ENCODE measurements around the gene LEP.
"Not testable (repeated sequence)": the region's sequence is repeated elsewhere in the genome, so short reads cannot be mapped to it uniquely, and the experiment has no call there.

The LEP gene

DNA sequence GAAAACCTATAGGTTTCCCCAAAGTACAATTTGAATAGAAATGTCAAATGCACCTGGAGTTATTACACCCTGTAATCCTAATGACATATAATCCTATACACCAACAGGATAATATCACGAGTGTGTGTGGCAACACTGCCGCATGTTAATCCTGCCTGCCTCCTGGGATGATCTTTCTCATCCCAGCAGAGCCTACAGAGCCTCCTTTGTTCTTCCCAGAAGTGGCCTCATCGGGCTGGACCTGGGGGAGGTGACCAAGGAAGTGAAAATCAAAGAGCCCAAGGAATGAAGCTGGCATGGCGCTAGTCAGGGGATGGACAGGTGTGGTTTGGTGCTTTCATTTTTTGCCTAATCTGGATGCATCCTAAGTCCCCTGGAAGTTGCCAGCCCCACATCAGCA is 29.5 kb upstream of the LEP start:
- no peak for DNase-seq

DNA sequence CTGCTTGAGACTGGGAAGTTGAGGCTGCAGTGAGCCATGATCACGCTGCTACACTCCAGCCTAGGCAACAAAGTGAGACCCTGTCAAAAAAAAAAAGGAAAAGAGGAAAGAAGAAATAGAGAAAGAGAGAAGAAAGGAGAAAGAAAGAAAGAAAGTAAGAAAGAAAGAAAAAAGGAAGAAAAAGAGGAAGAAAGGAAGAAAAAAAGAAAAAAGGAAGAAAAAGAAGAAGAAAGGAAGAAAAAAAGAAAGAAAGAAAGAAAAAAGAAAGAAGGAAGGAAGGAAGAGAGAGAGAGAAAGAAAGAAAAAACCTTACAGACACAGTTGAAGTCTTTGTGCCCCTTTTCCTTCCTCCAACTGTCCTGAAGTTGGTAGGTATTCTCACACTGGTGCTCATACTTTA is 26.6 kb upstream of the LEP start:
- DNase-seq, result no peak

DNA sequence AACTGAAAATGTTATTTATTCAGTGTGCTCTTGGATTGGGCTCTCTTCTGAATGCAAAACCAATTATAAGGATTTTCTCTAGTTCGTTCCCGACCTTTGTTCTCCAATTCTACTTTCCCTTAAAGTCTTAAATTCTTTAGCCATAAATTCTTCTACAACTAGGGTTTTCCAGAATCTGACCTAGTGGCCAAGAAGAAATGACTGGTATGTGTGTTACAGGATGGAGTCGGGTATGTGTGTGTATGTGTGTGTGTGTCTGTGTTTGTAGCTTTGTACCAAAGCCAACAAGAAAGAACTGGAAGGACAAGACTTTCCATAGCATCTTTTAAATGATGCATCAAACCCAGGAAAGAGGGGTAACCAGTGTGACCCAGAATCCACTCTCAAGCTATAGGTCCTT is 25.8 kb upstream of the LEP start:
- no peak for DNase-seq

DNA sequence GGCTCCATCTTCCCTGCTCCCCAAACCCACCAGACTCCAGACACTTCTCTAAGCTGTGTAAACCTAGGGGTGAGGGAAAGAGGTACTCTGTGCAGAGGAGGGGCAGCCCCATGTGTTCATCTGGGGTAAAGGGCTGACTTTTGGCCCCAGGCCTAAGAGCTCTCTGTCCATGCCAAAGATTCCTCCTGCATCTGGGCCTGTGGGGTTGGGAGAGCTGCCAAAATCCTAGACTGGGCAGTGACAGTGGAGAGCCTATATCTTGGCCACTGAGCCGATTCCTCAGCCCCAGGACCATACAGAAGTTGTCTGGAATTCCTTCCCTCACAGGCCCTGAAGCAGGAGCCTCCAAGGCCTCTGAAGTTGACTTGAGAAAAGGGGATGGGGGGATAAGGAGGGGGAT is 25.3 kb upstream of the LEP start:
- no peak for DNase-seq

DNA sequence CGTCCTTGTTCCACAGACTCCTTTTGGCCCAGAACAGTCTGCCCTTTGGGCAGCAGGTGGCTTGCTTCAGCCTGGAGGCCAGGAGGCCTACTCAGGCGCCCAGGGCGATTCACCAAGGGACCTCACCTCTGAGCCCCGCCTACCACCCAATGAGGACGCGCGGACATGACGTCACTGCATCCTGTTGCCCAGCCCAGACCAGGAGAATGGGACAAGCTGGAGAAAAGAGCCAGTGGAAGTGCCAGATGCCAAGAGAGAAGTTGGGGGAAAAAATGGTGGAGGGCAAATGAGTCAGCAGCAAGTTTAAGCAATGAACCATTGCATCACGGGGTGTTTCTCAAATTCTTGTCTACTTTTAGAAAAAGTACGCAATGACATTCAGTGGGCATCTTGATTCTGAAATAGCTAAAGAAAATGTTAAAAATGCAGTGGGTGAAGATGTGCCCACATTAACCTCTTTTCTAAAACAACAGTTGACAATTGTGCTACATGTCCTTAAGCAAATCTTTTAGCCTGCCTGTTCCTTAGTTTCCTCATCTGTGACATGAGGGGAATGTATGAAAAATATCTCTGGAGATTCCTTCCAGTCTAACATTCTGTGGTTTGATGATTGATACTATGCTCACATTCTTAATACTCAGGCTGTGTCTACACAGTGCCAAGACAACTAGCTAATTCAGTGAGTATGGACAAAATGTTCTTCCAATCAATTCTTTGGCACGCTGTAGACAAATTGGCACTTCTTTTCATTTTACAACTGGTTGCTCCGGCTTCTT is 23.9 kb upstream of the LEP start:
- no peak for DNase-seq

DNA sequence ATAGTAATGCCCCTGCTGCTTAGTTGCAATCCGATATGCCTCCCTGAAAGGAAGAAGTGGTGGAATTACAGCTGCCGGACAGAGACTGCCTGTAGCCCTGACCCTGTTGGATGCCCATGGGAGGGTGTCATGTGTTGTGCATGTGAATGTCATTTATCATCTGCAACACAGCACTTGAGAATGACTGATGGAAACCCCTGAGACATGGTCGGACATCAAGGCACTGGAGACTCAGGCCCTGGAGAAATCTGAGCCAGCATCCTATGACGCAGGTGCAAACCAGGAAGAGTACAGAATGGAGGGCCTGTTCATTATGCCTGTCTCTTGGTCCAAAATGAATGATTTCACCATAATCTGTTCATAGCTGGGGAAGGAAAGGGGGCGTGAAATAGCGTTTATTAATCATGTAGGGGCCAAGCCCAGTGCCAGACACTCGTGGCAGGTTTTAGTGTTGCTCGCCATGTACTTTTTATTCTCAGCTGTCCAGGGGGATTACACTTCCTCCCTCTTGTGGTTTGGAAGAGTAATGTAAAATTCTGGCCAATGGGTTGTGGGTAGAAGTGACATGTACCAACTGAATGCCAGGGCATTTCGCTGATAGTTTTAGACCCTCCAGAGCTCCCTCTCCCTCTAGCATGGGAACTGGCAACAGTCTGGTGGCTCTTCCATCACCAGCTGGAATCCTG is 23.0 kb upstream of the LEP start:
- no peak for DNase-seq

DNA sequence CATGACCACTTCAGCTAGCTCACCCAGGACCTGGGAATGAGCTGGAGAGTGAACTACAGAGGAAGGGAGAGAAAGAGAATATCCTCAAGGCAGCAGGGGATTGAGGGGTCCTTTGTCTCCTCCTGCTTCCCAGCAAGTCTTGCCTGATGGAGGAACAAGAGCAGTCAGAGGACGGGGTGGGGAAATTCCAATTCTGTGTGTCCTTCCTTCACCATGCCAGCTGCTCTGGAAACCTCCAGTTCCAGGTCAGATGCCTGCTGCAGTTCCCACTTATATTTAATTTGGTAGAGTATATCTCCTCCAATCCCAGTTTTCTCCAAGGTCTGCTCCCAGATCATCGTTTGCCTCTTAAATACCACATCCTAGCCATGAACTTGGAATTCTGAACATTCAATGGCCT is 21.4 kb upstream of the LEP start:
- no peak for DNase-seq

DNA sequence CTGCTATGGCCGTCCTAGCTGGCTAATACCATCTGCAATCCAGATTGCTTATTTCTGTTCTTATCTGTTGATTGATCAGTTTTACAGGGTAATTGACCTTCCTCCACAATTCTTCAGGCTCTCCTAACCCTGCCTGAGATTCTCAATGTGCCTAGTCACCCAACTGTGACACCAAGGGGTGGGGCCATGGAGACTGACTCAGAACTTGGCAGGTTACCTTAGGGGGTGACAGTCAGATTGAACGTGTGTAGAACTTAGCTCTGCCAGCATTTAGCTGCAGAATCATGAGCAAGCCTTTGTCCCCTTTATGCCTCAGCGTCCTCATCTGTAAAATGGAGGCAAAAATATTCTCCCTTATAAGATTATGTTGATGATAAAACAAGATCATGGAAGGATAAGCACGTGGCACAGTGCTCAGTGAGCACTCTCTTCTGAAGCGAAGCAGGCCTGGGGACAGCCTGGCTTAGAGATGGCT is 19.1 kb upstream of the LEP start:
- DNase-seq, result no peak

DNA sequence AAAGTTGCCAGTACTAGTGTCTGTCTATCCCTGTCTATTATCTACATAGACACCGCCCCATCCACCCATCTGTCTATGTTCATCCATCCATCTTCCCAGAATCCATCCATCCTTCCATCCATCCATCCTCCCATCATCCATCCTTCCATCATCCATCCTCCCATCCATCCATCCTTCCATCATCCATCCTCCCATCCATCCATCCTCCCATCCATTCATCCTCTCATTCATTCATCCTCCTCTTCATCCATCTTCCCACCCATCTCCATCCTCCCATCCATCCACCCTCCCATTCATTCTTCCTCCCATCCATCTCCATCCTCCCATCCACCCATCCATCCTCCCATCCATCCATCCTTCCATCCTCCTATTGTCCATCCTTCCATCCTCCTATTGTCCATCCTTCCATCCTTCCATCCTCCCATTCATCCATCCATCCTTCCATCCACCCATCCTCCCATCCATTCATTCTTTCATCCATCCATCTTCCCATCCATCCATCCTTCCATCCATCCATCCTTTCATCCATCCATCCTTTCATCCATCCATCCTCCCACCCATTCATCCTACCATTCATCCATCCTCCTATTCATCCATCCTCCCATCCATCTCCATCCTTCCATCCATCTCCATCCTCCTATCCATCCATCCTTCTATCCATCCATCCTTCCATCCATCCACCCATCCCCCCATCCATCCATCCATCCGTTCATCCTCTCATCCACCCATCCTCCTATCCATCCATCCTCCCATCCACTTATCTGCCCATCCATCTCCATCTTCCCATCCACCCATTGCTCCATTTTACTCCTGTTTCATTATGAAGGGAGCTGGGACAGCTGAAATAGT is 14.7 kb upstream of the LEP start:
- no peak for DNase-seq

DNA sequence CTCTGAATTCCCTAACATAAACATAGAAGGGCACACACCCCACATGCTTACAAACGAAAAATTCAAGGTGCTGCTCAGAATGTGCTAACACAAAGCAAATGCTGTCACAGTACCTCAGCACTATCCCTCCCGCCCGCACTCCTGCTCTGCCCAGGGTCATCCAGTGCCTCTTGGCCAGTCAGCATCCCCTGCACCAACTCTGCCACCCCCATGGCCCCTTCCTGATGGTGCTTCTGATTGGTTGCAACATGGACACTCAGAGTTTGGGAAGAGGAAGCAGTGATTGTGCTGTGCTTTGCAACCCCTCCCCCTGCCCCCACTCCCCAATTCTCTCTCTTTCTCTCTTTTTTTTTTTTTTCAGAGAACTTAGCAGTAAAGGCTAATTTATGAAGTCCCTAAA is 13.8 kb upstream of the LEP start:
- no peak for DNase-seq

DNA sequence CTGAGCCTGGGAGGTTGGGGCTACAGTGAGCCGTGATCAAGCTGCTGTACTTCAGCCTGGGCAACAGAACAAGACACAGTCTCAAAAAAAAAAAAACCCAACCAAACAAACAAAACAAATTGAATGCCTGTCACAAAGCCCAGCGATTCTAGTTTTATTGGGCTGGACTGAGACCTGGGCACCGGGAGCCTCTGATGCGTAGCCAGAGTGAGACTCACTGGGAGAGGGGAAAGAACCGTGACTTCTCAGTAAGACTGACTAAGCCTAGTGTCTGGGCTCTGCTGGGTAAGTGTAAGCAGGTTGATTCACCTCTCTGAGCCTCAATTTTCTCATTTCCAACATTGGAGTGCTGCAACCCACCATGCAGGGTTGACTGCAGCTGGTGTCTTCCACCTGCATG is 10.1 kb upstream of the LEP start:
- no peak for DNase-seq

DNA sequence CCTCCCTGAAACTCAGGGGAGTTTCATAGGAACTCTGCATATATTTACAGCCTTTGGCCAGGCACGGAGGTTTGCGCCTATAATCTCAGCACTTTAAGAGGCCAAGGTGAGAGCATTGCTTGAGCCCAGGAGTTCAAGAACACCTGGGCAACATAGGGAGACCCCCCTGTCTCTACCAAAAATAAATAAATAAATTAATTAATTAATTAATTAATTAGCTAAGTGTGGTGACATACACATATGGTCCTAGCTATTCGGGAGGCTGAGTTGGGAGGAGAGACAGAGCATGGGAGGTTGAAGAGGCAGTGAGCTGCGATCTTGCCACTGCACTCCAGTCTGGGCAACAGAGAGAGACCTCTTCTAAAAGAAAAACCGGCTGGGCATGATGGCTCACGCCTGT is 9.4 kb upstream of the LEP start:
- no peak for DNase-seq

DNA sequence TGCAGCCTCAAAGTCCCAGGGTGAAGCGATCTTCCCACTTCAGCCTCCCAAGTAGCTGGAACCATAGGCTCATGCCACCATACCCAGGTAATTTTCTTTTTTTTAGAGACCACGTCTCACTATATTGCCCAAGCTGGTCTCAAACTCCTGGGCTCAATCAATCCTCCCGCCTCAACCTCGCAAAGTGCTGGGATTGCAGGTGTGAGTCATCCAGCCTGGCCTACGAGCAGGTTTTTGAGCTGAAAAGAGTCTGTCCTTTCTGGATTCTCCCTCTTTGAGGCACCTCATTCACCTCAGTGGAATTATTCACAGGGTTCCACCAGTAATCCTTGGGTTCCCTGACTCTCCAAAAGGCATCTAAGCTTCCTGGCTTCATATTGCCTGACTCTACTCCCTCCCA is 7.6 kb upstream of the LEP start:
- DNase-seq, result no peak

DNA sequence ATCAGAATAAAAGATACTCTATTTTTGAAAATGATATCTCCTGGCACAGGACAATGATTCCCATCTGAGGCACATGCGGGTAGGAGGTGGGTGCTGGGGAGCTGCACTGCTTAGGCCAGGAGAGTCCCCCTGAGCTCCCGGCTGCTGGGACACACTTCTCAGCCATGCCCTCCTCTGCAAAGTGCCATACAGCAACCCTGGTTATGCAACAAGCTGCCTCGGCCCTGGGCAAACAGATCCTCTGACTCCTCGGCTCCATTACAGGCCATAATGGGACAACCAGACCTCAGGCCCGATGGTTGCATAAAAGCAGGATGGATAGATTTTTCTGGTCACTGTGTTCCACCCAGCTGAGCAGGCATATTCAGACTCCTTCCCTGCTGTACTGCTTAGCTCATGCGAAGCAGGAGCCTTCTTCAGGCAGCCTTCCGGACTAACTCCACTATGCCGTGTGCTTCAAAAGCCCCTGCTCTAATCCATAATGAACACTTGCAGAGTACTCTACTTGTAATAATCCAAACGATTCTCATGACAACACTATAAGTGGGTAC is 6.5 kb upstream of the LEP start:
- no peak for DNase-seq

DNA sequence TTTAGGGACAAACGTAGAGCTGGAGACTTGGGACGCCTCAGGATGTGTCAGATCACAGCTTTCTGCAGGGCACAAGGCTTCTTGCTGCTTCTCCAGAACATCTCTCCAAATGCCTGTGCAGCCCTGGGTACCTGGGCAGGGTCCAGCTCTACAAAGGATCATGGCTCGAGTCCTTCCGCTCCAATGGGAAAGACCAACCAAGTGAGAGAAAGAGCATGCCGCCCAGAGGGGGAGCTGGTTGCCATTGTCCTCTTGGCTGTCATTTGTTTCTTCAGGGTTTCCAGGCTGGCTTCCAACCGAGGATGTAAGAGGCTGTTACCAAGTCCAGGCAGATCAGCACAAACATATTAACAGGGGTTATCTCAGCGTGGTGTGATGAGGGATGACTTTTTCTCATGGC is 5.6 kb upstream of the LEP start:
- no peak for DNase-seq

DNA sequence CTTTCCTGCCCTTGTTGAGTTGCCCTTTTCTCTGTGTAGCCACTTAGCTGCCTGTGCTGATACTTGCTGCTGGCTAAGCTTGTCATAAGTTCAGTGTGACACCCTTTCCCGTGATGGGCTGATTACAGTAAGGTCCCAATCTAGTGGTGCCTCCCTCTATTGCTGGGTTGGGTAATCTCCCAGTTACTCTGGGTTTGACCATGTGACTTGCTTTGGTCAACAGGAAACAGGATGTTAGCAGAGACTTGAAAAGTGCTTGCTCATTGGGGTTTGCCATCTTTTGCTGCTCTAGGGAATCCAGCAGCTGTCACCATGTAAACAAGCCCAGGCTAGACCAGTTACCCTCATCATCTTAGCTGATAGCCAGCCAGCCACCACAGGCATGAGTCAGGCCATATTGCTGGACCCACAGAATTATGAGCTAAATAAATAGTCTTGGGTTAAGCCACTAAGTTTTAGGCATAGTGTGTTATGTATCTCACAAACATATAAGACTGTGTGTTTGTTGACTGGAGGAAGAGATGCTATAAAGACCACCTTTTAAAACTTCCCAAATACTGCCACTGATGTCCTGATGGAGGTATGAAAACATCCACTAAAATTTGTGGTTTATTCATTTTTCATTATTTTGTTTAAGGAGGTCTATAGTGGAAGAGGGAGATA is 4.0 kb upstream of the LEP start:
- DNase-seq, result no peak

DNA sequence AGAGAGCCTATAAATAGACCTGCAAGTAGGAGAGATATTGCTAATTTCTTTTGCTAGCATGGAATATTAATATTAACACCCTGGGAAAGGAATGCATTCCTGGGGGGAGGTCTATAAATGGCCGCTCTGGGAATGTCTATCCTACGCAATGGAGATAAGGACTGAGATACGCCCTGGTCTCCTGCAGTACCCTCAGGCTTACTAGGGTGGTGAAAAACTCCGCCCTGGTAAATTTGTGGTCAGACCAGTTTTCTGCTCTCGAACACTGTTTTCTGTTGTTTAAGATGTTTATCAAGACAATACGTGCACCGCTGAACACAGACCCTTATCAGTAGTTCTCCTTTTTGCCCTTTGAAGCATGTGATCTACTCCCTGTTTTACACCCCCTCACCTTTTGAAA is 1.9 kb upstream of the LEP start:
- DNase-seq, result not testable (repeated sequence)

DNA sequence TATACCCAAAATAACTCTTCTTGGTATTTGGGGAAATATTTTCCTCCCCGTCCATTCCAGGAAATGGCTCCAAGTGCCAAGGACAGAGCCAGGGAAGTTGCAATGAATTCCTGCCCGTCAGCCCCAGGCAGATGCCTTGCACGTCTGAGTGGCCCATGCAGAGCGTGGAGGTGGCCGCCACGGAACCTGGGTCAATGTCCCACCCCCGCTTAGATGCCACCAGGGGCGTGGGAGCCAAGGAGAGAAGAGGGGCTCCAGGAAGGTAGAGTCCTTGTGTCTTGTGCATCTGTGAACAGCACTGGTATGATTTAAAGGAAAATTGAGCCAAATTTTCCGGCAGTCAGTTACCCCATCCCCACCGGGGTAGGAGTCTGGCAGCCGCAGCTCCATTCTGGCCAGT is 1.6 kb downstream of the LEP start:
- DNase-seq, result no peak

DNA sequence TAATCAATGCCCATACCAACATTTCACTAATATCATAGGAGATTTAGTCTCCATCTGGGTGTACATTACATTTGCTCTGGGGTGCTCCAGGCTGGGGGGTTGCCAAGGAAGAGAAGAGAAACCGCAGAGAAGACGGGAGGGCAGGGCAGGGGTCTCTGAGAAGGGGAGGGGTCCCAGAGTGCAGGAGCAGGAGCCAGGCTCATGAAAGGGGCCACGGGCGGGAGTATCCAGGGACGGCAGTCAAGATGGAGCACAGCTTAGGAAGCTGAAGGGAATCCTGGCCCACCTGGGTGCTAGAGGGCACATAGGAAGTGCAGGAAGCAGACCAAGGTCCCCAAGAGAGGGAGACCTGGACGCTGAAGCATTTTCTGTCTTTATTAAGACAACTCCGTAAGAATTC is 2.2 kb downstream of the LEP start:
- DNase-seq, result no peak

DNA sequence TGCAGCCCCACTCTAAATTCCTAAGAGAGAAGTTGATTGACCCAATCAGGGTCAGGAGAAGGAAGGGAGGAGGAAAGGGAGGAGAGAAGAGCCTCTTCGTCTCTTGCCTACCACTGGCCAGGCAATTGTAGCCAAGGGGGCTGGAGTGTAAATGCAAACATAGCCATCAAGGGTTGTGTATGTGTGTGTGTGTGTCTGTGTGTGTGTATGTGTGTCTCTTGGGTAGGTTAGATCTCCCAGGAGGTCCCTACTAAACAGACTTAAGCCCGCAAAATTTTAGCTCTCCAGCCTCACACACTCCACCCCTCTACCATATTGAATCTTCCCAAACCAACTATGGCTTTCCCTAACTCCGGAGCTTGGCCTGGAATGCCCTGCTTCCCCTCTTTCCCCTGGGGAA is 3.8 kb downstream of the LEP start:
- no peak for DNase-seq

DNA sequence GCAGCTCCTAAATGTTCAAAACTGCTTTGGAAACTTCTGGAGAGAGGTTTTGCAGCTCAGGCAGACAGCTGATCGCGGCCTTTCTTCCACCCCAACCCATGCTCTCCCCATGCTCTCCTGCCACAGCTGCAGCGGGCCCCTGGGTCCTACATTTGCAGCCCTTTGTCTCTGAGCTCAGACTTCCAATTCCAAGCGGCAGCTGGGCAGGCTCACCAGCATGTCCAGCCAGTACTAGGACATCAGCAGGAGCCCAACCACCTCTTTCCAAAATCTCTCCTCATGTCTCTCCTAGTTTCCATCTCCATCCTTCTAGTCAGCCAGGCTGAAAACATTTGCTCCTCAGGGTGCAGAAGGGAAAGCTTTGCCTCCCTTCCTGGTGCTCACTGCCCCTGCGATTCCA is 6.0 kb downstream of the LEP start:
- no peak for DNase-seq

DNA sequence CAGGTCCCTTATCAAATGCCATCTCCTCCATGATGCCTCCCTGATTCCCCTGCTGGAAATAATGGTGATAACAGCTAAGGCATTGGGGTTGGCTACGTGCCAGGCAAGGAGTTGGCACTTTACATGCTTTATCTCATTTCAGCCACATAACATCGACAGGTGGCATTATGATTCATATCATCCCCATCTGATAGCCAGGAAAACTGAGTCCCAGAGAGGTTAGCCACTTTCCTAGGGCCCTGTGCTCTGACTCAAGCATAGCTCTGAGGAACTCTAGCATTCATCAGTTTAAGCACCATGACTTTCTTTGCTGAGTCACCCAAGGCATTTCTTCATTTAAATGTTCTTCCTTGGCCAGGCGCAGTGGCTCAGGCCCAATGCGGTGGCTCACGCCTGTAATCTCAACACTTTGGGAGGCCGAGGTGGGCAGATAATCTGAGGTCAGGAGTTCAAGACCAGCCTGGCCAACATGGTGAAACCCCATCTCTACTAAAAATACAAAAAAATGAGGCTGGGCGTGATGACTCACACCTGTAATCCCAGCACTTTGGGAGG is 6.6 kb downstream of the LEP start:
- DNase-seq, result no peak

DNA sequence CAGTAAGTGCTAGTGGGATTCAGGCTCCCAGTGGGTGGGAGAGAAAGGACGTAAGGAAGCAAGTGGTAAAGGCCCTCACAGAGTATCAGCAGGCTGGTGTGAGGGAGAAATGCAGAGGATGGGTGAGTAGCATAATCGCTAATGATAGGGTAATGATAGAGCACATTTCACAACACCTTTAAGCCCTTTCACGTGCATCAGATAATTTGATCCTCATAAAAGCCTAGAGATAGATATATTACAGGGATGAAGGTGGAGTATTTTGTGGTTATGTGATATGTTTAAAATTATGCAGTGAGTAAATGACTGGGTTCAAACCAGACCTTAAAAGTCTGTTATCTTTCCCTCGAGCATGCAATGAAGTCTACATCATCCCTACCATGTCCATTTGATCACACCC is 10.3 kb downstream of the LEP start:
- DNase-seq, result no peak
